HG02973 (cell line): ENCODE measurements around the gene RXRG.

Experiments
- ATAC-seq: cut with Tn5 transposase; IDR thresholded peaks from one replicate; pipeline ENCODE4 v1.9.1; 2021; ENCODE audit warnings: moderate library complexity; ENCODE audit not compliant: unreplicated experiment

RXRG gene

DNA sequence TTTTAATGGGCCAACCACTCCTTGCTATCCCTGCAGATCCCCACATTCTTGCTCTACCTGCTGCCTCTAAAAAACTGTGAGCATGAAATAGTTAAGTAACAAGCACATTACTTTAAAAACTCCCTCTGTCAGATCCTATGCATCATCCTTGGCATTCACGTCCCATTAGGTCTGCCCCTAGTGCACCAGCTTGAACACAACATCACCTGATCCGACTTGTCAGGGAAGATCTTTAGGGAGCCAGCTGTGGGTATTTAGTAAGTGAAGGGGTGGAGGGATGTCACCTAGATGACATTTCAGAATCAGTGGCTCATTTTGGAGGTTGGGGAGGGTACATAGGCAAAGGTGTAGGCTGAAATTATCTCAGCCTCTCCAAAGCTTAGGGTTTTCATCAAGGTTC, 33.5 kb downstream of the RXRG start:
- ATAC-seq: no peak

DNA sequence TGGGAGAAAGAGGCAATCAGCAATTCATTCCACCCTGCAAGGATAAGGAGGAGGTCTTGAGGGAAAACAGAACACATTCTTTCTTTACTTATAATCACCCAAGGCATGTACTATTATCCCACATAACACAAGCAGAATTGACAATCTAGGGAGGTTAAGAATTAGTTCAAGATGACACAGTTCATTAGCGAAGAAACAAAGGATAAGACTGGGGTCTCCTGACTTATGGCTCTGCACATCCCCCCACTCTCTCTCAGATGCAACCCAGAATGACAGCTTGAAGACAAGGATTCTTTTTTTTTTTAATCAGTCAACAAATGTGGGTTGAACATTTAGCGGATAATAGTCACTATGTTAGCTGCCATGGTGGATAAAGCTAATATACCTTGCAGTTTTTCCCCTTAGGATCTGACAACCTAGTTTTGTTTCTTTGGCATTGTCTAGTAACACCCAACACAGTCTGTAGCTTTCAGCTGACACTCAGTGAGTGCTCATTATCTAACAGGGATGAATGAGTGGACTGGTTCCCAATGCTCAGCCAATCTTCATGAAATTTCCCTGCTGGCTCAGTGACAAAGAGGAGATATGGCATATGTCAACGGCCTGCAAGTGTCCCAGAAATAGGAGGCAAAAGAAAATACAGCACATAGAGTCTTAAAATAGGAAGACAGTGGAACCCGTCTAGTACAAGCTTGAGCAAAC, 35.1 kb downstream of the RXRG start:
- ATAC-seq: no peak

DNA sequence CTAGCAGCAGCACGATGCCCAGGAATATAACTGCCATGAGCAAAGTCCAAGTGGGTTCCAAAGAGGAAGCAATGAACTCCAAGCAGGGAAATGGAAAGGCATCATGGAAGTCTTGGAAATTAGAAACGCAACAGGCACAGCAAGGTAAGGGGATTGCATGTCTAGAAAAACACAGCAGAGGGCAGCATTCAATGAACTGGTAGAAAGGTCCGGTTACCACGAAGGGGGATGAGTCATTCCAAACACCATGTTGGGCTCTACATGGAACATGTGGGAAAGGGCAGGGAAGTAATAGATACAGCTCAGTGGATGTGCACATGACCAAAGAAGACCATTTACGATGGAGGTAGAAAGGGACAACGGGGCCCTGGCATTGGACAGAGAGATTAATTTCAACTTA, 36.4 kb downstream of the RXRG start:
- ATAC-seq: no peak

DNA sequence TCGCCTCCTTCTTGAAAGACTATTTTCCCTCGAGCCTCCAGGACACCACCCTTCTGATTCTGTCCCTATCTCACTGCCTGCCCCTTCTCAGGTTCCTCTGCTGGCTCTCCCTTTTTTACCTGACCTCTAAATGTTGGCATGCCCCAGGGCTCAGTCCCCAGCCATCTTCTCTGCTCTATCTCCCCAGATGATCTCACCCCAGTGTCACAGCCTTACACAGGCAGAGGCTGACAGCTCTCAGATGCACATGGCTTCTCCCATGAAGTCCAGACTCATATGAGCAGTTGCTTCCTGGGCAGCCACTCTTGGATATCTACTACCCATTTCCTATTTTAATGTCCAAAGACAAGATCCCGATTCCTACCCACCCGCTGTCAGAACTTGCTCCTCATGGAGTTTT, 37.5 kb downstream of the RXRG start:
- no peak for ATAC-seq

DNA sequence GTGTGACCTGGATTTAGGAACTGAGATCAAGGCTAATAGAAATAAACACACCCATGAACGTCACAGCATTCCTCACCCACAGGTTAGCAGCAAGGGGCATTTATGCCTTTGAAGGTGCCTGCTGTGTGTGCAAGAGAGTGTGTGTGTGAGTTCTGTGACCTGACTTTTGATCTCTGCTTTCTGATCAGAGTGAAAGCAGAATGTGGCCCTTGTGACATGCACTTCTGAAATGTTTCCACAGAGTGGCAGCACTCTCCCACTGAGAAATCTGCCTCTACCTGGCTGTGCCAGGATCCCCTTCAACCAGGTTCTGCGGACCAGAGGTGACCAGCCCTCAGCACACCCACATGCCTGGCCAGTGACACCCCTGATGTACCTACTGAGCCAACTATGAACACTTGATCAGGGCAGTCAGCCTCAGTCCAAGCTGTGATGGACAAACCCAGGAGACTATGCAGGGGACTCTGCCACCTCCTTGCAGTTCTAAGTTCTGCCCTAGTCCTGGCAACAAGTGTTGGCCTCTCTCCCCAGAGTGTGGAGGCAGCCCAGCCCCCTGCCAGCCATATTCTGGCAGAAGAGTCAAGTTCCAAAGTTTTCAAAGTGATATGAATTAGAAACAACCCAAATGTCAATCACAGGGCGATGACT, 41.0 kb downstream of the RXRG start:
- ATAC-seq: peak; percentile 61

DNA sequence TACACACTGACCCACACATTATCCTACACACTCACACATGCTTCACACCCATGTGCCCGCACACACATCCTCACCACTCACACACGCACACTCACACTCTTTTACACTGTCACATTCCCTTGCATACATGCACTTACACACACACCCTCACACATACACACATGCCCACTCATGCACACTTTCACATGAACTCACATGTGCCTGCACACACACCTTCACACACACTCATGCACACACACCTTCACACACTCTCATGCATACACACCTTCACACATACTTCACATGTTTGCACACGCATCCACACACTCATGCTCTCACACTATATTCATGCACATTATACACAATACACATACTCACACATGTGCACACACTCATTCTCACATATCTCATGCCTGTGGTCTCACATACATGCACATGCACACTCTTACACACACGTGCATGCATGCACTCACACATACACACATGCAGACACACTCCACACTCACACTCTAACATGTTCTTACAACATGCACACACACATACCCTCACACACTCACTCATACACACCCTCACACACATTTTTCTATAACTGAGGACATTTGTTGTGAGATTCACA, 42.3 kb downstream of the RXRG start:
- no peak for ATAC-seq

DNA sequence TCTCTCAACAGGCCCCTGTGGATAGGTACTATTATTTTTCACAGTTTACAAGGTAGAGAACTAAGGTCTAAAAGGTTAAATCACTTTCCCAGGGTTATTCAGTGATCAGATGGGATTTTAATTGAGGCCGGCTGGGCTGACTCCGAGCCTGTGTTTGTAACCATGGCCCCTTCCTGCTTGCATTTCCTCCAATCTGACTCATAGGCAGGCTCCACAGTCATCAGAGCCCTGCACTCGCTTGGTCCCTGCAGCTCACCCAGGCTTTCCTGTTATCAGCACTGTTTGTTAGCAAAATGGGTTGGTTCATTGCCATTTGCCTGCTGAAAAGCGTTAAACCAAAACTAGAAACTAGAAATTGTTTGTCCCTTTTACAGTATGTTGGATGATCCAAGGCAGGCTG, 47.0 kb downstream of the RXRG start:
- ATAC-seq: no peak

DNA sequence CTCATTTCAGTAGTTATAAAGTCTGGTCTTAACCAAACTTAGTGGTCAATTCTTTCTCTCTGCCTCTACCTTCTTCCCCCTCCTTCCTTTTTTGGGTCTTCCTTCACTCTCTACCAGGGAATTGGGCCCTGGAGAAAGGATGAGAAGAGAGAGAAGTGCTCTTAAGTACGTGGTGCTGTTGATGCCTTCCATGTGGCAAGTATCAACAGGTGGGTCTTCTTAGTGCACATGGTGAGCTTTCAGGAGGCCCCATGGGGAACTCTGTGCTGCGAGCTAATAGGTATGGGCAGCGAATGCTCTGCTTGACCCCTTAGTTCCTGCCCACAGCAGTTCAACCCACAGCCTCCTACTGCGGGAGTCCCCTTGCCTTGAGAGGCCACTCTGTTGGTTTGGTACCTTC, 49.0 kb downstream of the RXRG start:
- no peak for ATAC-seq

DNA sequence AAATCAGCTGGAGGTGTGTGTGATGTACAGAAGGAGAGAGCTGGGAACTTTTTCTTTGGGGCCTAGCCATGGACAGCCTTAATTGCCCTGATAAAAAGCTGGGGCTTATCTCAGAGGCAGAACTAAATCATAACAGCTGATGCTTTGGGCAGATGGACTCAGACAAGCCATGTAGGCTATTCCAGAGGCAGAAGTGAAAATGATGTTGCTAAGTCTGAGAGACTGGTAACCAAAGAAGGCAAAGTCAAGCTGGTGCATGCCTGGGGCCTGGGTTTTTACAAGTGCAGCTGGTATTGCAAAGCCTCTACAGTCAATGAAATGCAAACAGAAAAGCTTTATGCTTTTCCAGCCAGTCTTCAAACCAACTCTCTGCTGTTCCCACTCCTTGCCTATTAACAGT, 49.4 kb downstream of the RXRG start:
- ATAC-seq: no peak

DNA sequence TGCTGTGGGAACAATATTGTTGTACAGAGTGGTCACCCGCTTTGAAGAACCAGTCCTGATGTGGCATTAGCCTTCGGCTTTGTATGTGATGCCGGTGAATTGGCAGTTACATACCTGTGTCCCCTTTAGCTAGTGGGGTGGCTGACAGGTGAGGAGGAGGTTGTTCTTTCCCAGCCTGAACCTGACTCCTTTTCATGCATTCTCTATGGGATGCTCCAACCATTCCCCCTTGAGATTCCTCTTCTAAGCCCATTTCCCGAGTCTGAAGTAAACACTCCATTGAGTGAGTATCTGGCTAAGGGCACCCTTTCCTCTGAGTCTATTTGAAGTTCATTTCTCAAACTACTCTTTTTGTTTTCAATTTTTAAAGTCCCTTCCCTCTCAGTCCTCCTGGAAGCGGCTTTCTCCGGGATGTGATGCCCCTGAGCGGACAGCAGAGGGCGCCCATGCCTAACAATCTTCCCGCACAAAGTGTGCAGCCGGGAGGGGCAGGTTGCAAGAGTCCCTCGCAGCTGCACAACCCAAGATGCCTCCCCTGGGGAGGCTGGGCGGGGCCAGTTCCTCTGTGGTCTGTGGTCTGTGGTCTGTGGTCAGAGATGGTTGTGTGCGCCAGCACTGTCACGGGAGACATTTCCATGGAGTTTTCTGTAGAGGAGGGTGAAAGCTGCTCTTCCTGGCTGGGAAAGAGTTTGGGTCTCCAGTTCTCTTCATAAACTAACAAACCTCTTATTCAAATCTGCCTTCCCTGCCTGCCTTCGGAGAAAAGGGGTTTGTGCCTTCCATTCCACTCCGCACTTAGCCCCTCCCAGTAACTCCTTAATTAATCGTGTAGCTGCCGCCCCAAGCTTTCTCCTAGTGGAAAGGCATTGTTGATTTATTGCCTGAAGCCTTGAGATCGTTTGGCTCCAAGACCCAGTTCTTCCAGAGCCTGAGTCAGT, 52.0 kb downstream of the RXRG start:
- peak; percentile 97 for ATAC-seq

DNA sequence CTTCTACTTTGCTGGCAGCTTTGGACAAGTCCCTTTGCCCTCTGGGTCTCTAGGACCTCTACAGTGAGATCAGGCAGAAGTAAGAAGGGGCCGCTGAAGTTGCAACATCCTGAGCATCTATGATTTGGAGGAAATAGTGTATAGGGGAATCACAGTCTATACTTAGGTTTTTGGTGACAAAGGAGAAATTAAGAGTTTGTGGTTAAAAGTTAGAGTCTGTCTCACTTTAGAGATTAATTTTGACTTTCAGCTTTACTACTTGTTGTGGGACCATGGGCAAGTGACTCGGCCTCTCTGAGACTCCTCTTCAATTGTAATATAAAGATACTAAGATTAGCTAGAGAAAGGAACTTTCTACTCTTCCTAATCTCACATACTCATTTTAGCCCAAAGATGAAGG, 55.3 kb downstream of the RXRG start:
- no peak for ATAC-seq

DNA sequence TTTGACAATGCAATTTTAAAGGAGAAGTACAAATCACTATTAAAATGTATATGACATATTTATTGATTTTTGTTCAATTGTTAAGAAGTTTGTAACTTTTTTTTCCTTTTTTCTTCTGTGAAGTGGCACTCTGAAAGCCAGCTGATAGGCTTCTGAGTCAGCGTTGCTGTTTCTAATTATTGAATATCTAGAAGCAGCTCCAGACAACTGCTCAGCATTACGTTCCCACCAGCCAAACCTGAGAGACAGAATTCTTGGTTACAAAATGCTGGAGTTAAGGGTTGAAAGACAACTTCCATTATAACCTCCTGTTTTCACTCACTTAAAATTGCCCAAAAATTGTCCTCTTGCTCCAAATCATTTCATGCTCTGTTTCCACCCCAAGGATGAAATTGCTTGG, 57.0 kb downstream of the RXRG start:
- ATAC-seq: no peak

DNA sequence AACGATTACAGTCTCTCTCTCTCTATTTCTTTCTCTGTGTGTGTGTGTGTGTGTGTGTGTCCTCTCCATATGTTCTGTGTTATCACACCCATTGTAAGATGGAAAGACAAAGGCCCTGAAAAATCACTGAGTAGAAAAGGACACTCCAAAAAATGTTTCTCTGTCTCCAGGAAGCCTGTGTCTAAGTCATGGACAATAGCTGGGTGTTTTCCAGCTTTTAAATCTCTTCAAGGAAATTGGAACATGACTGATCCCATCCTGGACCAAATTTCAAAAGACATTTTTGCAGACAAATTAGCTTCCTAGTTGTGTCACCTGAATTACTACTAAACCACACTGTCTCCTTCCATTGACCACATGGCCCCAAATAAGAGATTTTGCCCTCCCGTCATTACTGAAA, 57.4 kb downstream of the RXRG start:
- ATAC-seq: no peak

DNA sequence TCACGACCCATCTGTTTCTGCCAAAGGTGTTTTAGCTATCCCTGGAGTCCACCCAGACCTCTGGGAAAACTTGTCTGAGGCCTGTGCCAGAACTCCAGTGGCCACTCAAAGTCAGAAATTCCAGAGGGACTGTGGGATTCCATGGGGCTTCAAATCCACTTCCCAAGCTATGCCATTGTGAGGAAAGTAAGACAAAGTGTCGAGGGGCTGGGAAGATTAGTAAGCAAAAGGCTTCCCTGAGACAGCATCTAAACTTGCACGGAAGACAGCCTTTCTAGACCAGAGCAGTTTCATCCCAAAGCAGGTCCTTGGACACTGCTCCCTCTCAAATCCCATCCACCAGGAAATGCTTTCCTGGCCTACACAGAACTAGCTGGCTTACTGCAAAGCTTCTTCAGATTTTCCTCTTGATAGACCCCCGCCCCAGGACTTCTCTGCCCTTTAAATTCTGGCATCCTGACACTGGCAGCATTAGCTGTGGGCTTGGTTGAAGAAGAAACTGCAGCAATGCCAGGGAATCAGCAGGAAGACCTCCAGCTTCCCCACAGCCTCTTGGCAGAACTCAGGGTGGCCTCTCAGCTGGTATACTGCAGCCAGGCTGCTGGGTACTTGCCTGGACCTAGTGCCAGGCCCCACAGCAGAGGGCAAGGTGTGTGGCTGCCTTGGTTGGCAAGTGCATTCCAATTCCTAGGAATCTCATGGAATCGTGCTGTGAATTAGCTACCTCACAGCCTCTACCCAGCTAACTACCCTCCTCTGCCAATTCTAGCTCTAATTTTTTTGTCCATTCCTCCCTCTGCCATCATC, 61.1 kb downstream of the RXRG start:
- ATAC-seq: no peak

DNA sequence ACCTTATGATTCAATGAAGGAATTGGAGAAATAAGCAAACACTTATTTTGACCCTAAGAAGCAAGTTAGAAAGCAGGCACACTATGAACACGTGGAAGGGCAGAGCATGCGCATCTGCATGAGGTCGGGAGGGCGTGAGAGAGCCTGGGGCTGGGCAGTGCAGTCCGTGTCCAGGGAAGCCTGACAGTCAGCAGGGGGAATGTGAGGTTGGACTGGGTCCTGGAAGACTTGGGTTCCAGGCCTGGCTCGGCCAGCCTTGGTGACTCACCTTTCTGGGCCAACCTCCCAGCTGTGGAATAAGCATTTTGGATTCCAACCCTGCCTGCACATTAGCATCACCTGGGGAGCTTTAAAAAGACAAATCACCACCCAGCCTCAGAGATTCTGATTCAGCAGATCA, 61.9 kb downstream of the RXRG start:
- no peak for ATAC-seq

DNA sequence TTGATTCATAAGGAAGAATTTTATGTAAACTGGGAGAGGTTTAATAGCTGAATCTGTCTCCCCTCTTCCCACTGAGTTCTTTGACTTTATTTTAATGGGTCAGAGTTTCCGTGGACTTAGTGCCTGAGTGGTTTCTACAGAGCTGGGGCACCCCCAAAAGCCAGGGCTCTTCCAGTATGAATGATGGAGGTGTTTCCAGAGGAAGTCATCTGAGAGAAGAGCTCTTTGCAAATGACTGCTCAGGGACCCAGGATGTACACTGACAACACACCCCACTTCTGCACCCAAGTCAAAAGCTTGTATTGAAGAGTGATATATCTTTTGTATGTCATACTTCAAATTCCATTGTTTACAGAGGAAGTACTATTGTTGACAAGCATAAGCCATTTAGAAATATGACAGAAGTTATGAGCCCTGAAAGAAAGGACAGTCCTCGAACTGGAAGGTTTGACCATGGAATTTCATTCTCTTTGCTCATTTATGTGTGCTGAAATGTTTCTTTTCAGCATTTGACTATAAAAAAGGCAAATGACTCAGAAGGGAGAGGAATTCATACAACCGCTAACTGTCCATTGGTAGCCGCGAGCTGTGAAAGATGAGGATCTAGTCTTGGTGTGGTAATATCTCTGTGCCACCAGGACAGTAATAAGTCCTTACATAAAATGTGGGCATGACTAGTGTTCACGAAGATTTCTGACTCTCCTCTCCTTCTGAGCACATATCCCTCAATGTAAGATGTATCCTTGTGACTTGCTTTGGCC, 63.0 kb downstream of the RXRG start:
- ATAC-seq: no peak

DNA sequence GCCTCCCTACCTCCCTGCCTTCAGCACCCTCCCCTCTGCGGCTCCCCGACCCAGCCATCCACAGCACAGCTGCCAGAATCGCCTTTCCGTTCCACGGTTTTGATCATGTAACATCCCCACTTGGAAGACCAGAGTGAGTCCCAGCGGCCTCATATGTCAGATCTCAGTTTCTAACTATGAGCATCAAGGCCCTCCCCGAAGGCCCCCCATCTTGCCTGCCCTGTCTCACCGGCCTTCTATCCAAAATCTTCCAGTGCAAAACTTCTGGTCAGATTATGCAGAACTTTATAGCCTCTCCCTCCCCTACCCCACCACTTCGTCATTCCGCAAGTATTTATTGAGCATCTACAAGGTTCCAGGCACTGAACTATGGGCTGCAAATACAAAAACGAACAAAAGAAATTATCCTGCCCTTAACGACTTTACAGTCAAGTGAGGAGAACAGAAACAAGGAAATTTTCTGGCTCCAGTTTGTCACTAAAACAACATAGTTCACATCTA, 68.1 kb downstream of the RXRG start:
- no peak for ATAC-seq

DNA sequence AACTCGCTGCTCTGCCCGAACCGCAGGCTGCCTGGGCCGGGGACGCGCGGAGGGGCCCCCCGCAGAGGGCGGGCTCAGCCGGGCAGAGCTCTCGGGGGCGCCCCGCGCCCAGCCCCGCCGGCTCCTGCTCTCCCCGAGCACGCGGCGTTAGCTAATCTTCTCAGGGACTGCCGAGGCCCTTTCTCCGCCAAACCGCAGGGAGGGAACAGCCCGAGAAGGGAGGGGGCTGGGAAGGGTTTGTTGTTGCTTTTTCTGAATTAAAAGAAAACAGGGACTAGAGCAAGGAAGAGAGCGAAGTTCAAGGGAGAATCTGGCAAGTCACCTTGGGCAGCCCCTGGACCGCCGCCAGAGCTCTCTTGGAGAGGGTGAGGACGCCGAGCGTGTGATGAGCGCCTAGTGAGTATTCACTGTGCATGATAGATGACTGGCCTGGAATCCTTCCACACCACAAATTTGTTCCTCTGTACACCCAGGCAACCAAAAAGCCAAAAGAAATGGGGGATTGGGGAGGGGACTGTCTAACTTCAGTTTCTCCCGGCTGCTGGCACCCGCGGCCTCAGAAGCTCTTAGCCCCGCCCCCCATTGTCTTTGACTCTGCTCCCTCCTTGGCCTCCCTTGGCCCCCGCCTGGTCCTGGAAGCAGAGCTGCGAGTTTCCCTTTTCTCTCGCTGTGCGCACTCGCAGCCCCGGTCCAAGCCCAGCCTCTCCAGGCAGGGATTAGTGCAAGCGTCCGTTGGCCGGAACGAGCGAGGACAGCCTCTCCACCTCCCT, 68.7 kb downstream of the RXRG start:
- peak; percentile 46 for ATAC-seq

DNA sequence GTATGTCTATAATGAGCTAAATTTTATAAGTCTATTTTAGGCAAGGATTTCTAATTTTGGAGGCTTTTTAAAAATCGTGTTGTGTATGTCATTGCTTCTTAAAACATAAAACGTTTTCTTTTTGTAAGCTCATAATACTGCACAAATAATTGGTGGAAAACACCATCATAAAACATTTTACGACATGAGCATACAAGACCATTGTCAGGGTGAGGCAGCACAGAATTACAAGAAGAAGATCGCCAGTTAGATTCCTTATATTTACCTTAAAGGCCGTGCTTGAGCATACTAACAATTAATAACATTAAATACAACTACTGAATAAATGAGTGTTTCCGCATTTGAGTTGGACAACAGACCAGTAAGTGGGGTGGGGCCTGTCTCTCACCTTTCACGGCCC, 69.3 kb downstream of the RXRG start:
- ATAC-seq: no peak
